GM21619 (cell line): ENCODE data around the gene RUBCN.
A peak's percentile ranks its signal among the peaks of the same experiment; 100 is the strongest.

ENCODE experiments used
- ATAC-seq: cut with Tn5 transposase; IDR thresholded peaks from one replicate; pipeline ENCODE4 v1.9.1; 2021; ENCODE audit not compliant: unreplicated experiment

Gene RUBCN

DNA sequence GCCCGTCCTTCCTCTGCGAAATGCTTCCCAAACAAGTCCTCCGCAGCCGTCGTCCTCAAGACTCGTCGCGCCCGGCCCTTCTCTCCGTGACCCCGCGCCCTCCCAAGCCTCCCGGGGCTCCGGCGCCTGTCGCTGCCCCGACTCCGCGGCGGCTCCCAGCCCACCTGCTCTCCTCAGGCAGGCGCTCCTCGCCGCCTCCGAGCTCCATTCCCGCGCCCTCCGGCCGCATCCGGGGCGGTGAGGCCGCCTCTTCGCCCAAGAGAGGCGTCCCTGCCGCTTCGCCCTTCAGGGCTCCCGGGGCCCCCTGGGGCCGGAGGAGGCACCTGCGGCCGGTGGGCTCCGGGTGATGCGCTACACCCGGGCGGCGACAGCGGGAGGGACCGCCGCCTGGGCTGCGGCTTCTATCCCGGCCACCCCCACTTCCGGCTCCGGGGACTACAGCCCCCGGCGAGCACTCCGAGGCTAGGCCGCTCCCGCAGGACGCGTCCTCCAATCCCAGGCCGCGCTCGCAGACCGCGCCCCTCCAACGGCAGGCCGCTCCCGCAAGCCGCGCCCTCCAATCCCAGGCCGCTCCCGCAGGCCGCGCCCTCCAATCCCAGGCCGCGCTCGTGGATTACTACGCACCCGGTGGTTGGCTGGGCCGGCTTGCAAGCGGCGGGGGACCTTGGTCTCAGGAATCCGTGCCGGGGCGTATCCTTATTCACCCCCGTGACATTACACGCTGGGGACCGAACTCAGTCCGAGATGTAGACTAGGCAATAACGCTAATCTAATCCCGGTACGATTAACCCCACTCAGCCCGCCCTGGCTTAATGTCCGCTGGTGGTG, at the start of gene RUBCN:
RUBCN (minus strand) TSS at position 414 of the 828 bp plus-strand sequence; CDS start at position 229, 185 bp downstream.
- peak; percentile 78 for ATAC-seq

DNA sequence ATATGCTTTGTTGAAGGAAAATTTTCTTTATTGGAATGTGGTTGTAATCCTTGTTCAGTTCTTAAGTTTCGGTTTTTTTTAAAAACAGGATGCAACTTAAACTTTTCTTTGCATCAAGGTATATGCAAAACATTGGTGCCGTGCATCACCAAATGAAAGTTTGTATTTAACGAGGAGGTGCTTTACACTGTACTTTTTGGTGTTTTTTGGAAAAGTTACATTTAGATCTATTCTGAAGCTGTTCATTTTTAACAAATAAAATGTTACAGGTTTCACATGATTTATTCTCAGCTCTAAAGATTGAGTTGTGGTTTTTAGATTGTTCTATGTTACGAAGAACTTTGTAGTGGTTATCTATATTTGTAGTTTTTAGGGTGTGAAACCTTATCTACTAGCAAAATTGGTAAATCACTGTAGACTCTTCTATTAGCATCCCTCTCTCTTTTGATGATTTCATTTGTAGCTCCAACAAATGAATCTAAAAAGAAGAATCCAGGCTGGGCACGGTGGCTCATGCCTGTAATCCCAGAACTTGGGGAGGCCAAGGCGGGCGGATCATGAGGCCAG, 47.4 kb upstream of the RUBCN start:
- no peak for ATAC-seq

DNA sequence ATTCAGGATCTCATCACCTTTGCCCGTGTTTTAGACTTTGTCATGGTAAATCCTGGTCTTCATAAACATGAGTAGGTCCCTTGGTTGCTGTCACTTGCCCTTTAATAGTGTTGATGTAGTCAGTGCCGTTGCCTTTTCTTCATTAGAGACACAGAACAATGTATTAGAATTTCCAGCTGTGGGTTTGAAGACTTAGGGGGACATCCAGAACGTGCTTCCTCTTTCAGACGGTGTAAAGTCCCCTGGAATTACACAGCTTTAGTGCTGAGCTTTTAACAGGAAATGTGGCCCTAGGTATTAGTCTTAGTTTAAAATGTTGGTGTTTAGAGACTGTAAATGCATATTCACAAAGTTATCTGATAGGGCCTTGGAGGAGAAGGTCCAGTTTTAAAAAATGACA, 45.5 kb upstream of the RUBCN start:
- ATAC-seq = peak; percentile 50

DNA sequence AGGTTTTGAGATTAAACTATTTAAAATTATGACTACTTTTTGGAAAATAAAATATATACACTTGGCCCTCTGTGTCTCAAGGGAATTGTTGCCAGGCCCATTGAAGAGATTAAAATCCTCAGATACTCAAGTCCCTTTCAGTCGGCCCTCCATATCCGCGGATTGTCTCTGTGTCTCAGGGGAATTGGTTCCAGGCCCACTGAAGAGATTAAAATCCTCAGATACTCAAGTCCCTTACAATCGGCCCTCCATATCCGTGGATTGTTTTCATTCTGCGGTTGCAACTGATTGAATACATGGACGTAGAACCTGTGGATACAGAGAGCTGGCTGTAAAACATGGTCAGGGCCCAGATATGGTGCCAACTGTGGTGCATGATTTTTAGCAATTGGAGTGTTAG, 38.6 kb upstream of the RUBCN start:
- ATAC-seq = no peak

DNA sequence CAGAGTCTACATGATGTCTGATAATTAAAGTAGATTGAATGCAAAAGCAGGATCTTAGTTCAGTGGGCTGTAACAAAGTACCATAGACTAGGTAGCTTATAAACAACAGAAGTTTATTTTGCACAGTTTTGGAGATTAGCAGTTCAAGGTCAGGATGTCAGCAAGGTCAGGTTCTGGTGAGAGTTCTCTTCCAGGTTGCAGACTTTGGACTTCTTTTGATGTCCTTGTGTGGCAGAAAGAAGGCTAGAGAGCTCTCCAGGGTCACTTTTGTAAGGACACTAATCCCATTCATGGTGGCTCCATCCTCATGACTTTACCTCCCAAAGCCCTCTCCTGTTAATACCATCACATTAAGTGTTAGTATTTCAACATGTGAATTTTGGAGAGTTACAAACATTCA, 25.1 kb upstream of the RUBCN start:
- no peak for ATAC-seq

DNA sequence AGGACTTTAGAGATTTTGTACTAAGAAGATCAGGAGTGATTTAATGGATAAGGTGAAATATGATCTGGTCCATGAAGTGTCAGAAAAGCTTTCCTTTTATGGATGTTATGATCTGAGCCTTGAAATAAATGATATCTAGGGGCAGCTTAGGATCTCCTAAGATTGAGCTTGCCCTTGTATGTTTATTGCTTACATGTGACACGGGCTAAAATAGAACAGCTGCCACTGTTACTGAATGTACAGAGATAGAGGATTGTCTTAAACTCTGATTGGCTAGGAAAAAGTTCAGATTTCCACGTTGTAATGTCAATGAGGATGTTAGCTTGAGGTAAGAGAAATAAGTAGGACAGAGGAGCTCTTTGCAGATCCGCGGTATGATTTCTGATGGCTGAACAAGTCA, 21.8 kb upstream of the RUBCN start:
- ATAC-seq = no peak

DNA sequence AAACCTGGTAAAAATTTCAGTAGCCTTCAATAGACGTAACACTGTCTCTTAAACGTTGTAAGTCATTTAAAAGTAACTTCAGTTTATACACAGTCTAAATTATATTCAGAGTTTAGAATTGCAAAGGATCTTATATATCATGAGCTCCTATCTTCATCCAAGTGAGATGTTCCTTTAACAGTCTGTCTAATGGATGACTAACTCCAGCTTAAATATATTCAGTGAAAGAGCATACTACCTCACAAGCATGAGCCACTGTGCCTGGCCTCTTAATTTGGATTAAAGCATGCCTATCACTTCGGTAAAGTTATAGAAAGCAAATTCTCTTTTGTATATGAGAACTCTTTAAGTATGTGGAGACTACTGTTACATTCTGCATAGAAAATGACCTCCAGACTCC, 20.0 kb upstream of the RUBCN start:
- ATAC-seq = no peak

DNA sequence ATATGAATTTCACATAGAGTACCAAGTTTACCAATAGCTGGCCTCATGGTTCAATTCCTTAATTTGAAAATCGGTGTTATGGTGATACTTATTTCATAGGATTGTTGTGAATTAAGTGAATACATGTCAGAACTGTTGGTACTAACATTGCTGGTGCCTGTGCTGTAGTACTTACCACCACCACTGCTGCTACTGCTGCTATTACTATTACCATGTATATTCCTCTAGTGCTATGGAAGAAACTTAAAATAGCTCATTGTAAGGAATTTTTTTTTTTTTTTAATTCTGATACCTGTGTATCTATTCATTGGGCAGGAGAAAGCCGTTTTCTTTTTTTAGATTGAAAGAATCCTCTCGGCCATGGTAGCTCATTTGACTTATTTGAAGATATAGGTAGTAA, 16.6 kb upstream of the RUBCN start:
- ATAC-seq = no peak

DNA sequence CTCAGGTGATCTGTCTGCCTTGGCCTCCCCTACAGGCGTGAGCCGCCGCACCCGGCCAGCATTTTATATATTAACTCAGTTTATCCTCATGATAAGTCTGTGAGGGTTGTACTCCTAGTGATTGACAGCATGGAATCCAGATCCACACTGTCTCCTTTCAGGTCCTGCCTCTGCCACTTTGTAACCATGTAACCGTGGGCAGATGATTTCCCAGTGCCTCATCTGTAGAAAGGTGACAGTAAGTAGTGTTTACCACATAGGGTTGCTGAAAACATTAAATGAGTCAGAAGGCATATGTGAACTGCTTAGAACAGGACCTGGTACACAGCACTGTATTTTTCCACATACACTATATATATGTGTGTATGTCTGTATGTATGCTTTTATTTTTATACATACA, 15.4 kb upstream of the RUBCN start:
- ATAC-seq = no peak

DNA sequence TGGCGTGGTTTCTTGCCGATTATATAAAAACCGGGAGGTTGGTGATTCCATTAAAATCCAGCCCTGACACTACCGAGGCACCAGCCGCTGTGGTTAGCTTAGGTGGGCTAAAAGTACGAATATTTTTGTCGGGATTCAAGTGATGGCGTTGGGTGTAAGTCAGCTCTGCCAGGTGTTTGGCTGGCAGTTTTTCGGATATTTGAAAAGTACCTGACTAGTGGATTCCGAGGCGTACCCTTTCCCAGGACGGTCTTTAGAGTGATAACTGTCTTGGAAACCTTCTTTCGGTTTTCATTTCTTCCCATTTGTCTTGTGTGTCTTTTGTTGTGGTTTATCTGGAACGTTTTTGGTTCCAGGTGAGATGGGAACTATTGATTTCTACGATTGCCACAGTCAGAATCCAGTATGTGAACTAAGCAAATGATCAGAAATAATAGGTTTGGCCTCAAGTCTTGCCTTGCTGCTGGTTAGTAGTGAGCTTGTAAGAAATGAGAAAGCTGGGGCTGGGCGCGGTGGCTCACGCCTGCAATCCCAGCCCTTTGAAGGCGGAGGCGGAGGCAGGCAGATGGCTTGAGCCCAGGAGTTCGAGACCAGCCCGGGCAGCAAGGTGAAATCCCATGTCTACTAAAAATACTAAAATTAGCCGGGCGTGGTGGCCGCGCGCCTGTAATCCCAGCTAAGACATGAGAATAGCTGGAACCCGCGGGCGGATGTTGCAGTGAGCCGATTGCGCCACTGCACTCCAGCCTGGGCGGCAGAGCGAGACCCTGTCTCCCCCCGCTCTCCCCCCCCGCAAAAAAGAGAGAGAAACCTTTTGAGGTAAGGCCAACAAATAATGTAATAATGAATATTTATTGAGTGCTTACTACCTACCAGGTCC, 14.4 kb upstream of the RUBCN start:
- ATAC-seq = no peak

DNA sequence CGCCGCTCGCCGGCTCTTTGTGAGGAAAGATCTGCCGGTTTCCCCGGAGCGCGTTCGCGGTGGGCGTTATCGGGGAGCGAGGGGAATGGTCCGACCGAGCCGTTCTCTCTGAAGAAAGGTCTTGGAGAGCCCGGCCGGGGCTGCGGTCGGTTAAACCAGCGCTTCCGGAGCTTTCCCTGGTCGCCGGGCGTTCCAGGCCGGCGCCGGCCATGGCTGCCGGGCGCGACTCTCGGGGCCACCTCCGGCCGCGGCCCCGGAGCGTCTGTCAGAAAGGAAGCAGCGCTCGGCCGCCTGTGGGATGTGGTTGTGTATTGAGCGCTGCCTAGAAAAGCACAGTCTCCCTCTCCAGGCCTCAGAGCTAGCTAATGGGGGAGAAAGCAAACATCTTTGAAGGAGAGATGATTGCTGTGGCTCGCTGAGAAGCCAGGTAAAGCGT, 13.7 kb upstream of the RUBCN start:
- ATAC-seq = peak; percentile 44

DNA sequence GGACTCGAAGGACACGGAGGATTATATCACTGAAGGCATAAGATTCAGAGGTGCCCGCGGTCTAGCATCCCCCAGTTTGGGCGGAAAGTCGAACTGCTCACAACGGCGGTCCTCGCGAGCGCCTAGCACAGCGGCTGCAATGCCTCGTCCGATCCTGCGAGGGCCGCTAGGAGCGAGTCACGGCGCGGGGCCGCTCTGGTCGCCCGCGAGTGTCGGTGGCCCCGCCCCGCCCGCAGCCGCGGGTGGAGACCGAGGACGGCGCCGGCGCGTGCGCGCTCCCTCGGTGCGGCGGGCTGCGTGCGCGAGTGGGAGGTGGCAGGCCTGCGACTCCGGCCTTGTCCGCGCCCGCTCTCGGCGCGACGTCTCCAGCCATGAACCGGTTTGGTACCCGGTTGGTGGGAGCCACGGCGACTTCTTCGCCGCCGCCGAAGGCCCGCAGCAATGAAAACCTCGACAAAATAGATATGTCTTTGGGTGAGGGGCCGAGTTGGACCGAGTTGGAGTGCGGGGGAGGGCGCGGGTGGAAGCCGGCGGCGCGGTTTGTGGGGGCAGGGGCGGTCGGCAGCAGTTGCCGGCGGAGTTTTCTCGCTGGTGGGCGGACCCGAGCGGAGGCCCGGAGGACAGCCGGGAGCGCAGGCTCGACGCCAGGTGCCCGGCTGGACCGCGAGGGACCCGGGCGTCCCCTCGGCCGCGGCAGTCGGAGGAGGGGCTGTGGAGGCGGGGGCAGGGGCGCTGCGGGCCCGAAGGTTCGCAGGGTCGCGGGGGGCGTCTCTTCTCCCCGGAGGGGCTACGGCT, 13.1 kb upstream of the RUBCN start, which contains the start of gene FYTTD1:
FYTTD1 (plus strand) TSS at position 283 of the 795 bp plus-strand sequence; CDS start at position 372, 89 bp downstream.
- ATAC-seq = peak; percentile 68

DNA sequence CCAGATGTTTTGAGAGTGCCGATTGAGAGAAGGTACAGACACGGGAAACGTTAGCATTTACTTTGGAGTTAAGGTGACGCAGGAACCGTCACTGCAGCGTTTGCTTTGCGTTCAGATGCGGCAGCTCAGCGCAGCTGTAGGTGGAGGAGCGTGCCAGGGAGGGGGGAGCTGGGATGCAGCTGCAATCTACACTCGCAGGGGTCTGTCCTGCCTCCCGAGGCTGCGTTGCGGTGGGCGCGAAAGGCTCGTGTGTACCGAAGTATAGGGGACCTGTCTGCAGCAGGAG, 12.6 kb upstream of the RUBCN start:
- peak; percentile 33 for ATAC-seq

DNA sequence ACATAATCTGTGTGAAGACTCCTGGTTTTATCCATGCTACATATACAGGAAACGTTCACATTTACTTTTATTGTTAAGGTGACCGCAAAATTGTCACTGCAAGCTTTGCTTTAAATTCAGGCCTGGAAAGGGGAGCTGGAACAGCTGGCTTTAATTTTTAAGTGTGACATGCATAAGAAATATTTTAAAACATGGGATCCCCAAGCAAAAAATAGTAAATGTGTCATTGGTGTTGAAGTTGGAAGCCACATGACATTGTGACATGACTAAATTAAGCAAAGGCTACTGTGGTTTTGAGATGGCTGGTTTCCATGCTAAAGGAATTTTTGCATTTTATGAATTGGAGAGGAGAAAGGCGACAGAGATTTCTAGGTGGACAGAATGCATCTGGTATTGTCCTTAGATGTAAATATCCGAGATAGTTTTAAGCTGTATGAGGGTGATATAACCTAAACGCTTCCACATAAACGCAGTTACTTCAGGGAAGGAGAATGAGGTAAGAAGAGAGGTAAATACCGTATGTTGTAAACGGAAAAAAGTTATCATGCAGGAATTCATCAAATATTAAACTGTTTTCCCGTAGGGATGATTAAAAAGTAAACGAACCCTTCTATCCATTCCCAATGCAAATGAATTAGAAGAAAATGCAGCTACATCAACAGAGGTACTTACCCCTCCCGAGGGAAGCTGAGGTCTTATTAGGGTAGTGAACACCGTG, 12.1 kb upstream of the RUBCN start:
- no peak for ATAC-seq

DNA sequence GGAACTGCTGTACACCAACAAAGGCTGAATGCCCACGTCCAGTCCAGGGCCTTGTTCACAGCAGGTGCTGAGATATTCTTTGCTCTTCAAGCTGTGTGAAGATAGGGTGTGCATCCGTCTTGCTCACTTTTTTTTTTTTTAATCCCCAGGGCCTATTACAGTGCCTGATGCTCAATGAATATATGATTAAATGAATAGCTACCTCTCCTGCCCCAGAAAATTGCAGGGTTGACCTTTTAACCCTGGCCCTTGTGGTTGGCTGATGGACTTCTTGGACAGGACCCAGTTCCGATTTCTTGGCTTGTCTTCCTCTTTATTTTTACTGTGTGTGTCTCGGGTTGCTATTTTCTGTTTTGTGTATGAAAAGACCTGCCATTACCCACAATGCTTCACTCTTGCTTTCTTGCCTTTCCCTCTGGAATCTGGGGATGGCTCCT, 10.1 kb upstream of the RUBCN start:
- no peak for ATAC-seq

DNA sequence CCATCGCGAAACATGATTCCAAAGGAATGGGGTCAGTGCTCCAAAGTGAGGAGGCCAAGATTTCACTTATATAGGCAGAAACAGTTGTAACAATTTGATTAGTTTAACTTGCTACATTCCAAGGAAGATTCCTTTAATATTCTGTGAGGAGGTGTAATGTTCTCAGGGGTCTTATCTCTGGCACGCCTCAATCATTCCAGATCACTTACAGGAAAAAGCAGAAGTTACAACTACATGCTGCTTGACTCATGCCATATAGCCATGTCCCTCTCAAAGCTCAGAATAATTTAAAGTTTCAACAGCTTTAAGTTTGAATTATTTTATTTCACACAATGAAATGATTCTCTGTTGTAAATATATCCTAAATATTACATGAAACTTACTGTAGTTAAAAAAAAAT, 9.5 kb upstream of the RUBCN start:
- ATAC-seq = no peak

DNA sequence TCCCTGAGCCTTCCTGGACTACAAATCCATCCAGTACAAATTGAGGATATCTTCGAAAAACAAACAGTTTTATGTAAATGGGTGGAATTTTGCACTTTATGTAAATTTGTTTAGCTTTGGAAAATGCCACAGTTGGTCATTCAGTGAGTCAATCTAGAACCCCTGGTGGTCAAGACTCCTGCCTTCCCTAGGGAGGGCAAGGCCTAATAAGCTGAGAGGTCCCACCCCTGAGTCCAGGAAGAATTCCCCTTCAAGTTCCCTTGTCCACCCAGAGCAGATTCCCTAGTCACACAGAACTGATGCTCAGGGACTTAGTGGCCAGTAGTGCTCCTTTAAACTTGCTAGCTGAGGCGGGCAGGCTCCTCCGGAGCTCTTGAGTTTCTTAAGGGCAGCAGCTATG, 6.1 kb upstream of the RUBCN start:
- ATAC-seq = no peak

DNA sequence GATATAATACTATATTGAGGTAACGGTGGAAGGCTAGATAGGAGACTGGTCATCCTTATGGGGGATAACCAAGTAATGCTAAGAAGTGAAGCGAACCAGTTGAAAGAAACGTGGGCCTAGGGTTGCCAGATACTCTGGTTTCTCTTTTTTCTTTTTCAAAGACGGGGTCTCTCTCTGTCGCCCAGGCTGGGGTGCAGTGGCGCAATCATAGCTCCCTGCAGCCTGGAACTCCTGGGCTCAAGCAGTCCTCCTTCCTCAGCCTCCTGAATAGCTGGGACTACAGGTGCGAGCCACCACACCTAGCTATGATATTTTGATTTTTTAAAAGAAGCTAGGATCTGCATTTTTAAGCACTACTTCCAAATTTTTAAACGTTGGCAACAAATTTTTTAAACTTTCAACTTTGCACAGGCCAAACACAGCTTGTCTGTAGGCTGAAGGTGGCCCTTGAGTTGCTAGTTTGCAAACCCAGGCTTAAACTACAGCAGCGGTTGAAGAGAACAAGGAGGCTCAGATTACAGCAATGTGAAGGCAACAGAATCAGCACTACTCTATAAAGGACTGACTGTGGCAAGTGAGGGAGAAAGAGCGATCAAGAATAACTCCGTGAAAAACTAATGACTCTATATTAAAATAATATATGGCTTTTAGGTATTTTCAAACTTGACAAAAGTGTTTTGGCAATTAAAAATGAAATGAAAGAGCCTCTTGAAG, 1.2 kb upstream of the RUBCN start:
- ATAC-seq = no peak

DNA sequence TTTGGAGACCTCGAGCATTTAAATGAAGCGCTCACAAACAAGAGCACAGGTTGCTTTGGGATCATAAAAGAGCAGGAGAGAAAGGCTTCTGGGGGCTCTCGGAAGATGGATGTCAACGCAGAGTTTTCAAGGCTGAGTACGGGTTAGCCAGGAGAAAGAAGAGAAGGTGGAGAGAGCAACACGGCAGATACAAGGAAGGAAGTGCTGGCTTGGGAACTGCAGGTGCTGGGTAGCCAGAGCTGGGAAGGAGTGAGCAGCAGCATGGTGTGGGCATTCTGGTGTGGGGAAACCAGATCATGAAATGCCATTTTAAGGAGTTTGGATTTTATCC, 580 bp upstream of the RUBCN start:
- ATAC-seq = no peak

DNA sequence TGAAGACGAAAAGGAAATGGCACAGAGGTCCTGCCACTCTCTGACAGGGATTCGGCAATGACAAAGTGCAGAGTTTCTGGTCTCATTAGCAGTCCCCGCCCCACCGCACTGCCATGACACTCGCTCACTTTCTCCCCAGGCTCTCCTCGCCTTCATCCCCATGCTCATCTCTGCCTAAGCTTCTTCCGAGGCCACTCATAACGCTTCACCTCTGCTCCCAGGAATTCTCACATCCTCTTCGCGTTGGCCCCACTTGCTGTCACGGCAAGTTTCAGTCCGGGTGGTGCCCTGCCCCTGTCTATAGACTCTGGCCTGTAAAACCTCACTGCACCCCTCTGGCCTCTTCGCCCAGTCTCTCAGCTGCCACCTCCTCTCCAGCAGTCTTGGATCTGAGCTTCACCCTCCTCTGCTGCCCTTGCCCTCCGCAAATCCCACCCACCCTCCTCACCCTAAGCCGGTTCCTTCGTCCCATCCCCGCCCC, 654 bp downstream of the RUBCN start:
- no peak for ATAC-seq
